Left lung (tissue), 10 donors: ENCODE results near the gene ACYP1. TPM values are rescaled to one million over a fixed set of nuclear protein-coding genes. Genes with fewer than 3 reads are reported as not detected.

Experiments
- ATAC-seq: fragments of 200-7000 bp; cut with Tn5 transposase; one replicate; pipeline ENCODE4 v1.9.1; 2020; ENCODE audit warnings: moderate library complexity
- DNase-seq, 4 donors: peaks; one replicate each; pipeline ENCODE4 v3.0.0-alpha.2; 2013 to 2020
- H3K27ac ChIP-seq, 2 donors: fragments of 200-600 bp; sonication (generic) in 1 of 2; one replicate each; pipeline versions ENCODE4 v1.5.0 to v1.8.0; 2020 to 2021
- H3K27me3 ChIP-seq, 2 donors: fragments of 200-600 bp; sonication (generic) in 1 of 2; one replicate each; pipeline versions ENCODE4 v1.5.0 to v1.8.0; 2020 to 2021
- H3K36me3 ChIP-seq, 2 donors: fragments of 200-600 bp; sonication (generic) in 1 of 2; one replicate each; pipeline versions ENCODE4 v1.5.0 to v1.8.0; 2020 to 2021
- H3K4me1 ChIP-seq, 2 donors: fragments of 200-600 bp; one replicate each; pipeline ENCODE4 v1.8.0; 2021
- H3K4me3 ChIP-seq, 2 donors: fragments of 200-600 bp; sonication (generic) in 1 of 2; one replicate each; pipeline versions ENCODE4 v1.5.0 to v1.8.0; 2020 to 2021; ENCODE audit warnings: mild to moderate bottlenecking in 1 of 2
- H3K9me3 ChIP-seq, 2 donors: fragments of 200-600 bp; sonication (generic) in 1 of 2; one replicate each; pipeline versions ENCODE4 v1.5.0 to v1.8.0; 2020 to 2021
- CTCF ChIP-seq, 2 donors: fragments of 200-600 bp; sonication (generic) in 1 of 2; IDR thresholded peaks; one replicate each; pipeline versions ENCODE4 v1.5.0 to v1.8.0; 2021; ENCODE audit warnings: antibody characterized with exemption in 2 of 2
- intact Hi-C, 2 donors: fragments of 100-400 bp; cut with DNase I; formaldehyde crosslinking; loops; one replicate each; pipeline versions ENCODE4 v1.11.2 to v1.14.2; 2022
- polyA plus RNA-seq, 6 donors: library from polyadenylated mRNA; unstranded; fragments of 120-200 nt; gene quantifications; one replicate each; pipeline ENCODE4 v1.2.1, GENCODE V29; 2013; ENCODE audit not compliant: insufficient read length in 6 of 6
- total RNA-seq, 2 donors: library from RNA; stranded (reverse); fragmentation: NEBNext Ultra II Directional; extraction: Animal tissue kit (Norgen Biotek cat#: 25700); gene quantifications; one replicate each; pipeline ENCODE4 v1.2.1, GENCODE V29; 2021
- donor health status: DM: no; HTN: yes; CAD: no.
- donor health status: DM: no; HTN: no; CAD: no.

Gene ACYP1
- total and polyA plus RNA-seq, 8 donors = 9.8 to 57.0 (median 49.6) TPM

- H3K36me3 ChIP-seq = no peaks in the 10 kb centered on the region
- no peak for TF ChIP-seq CTCF (IDR thresholded peaks at IDR 0.05)
- H3K27ac ChIP-seq = no peak overlapping the region
- H3K9me3 ChIP-seq = no peaks in the 10 kb centered on the region
- H3K27me3 ChIP-seq = no peaks in the 10 kb centered on the region
- H3K4me1 ChIP-seq = peaks cover 5 to 49% of the 10 kb centered on the region in 2 donors
- H3K4me3 ChIP-seq = peak overlapping the region in 1 of 2 donors; percentile 53
- DNase-seq = no peak
- no peak for ATAC-seq
- intact Hi-C loops = no loop called here
Measured at GRCh38 chr14:75067212-75067611, 3.4 kb upstream of the ACYP1 start.

DNA sequence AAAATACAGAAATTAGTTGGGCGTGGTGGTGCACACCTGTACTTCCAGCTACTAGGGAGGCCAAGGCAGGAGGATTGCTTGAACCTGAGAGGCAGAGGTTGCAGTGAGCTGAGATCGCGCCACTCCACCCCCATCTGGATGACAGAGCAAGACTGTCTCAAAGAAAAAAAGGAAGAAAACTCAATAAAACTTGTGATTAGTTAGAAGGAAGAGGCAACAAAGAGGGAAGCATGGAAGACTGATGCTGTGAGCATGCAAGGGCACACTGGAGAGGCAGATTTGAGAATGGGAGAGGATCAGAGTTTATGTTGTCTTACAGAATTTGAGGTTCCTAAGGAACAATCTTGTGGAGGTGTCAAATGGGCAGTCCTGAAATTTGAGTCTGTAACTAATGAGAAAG lies 2.9 kb upstream of the ACYP1 start:
- Histone ChIP-seq H3K4me1 (peaks cover 5 to 49% of the 10 kb centered on the region in 2 donors), H3K9me3 (no peaks in the 10 kb centered on the region), H3K4me3 (no peak overlapping the region), H3K36me3 (no peaks in the 10 kb centered on the region), H3K27me3 (no peaks in the 10 kb centered on the region), H3K27ac (no peak overlapping the region)
- no peak for ATAC-seq
- DNase-seq = no peak
- TF ChIP-seq CTCF (IDR thresholded peaks at IDR 0.05) = no peak
- intact Hi-C loops = no loop called here

DNA sequence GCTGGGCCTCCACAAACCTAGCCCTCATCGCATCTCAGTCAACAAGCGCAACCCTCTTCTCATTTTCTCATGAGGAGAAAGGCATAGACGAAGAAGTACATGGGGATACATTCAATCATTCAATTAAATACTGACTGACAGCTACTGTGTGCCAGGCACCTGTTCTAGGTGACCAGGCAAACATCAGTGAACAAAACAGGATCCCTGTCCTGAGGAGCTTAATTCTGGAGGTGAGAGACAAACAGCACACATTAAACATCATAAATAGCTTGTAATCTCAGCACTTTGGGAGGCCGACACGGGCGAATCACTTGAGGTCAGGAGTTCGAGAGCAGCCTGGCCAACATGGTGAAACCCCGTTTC lies 362 bp upstream of the ACYP1 start:
- ATAC-seq (no peak), DNase-seq (no peak)
- Histone ChIP-seq H3K4me3 (peak overlapping the region; percentile 86 to 89), H3K27ac (peak overlapping the region; percentile 27 to 69), H3K4me1 (peaks cover 5 to 39% of the 10 kb centered on the region in 2 donors), H3K9me3 (no peaks in the 10 kb centered on the region), H3K36me3 (no peaks in the 10 kb centered on the region), H3K27me3 (no peaks in the 10 kb centered on the region)
- no peak for TF ChIP-seq CTCF (IDR thresholded peaks at IDR 0.05)
- intact Hi-C loops = no loop called here

DNA sequence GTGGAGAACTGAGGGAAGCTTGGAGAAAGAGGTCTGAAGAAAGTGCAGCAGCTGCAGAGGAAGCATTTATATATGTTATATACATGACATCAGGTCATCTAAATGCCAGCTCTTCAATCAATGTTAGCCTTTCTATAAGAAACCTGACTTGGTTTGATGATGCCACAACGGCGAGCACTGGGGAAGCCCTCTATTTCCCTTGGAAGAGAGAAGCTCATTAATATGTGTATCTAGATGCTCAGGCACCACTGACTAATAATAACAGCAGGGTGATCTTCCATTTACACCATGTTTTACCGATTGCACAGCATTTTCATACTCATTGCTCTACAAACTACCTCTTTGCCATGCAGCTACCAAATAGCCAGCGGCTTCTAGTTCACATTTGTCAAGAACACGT lies 811 bp downstream of the ACYP1 start:
- DNase-seq = no peak
- H3K4me1 ChIP-seq = peaks cover 4 to 30% of the 10 kb centered on the region in 2 donors
- H3K9me3 ChIP-seq = no peaks in the 10 kb centered on the region
- ATAC-seq = no peak
- H3K27ac ChIP-seq = peak overlapping the region in 1 of 2 donors; percentile 69
- no peaks in the 10 kb centered on the region for H3K27me3 ChIP-seq
- peak overlapping the region; percentile 86 to 89 for H3K4me3 ChIP-seq
- TF ChIP-seq CTCF (IDR thresholded peaks at IDR 0.05) = no peak
- intact Hi-C loops = no loop called here
- no peaks in the 10 kb centered on the region for H3K36me3 ChIP-seq

GRCh38 chr14:75060420-75060819 lies 3.4 kb downstream of the ACYP1 start:
- Histone ChIP-seq H3K4me1 (peaks cover 0 to 21% of the 10 kb centered on the region in 2 donors), H3K9me3 (no peaks in the 10 kb centered on the region), H3K4me3 (no peak overlapping the region), H3K27ac (no peak overlapping the region), H3K36me3 (no peaks in the 10 kb centered on the region), H3K27me3 (no peaks in the 10 kb centered on the region)
- ATAC-seq (no peak), DNase-seq (no peak)
- no peak for TF ChIP-seq CTCF (IDR thresholded peaks at IDR 0.05)
- intact Hi-C loops = no loop called here
